ENCODE measurements around the gene DOCK8. TPM values are rescaled to one million over a fixed set of nuclear protein-coding genes. Genes with fewer than 3 reads are reported as not detected.
A peak's percentile ranks its signal among the peaks of the same experiment; 100 is the strongest.

Gene DOCK8
- total and polyA plus RNA-seq, 10 donors: 34.3 to 275 (median 184) TPM

- peak overlapping the region; percentile 63 to 98 (median 77) for H3K27ac ChIP-seq
- no peaks in the 10 kb centered on the region for H3K27me3 ChIP-seq (replicated peaks in 1 of 7)
- no peak for DNase-seq
- peaks cover 48 to 100% (median 86%) of the 10 kb centered on the region in 6 donors for H3K4me1 ChIP-seq
- peak overlapping the region in 1 of 8 donors; percentile 1 for H3K4me3 ChIP-seq
- intact Hi-C loops (cut with DNase I; ENCODE audit: low total_unique reads): no loop called here
- TF ChIP-seq CTCF (IDR thresholded peaks at IDR 0.05 in 8 of 11, conservative IDR thresholded peaks at IDR 0.05 in 3 of 11) (no peak), POLR2AphosphoS5 (IDR thresholded peaks at IDR 0.05) (no peak), POLR2A (IDR thresholded peaks at IDR 0.05) (no peak)
- 49 to 63% (median 58%) methylated on average over 3 of the region's 3 CpGs for WGBS, 5 donors
- H3K9me3 ChIP-seq: no peaks in the 10 kb centered on the region
- no peaks in the 10 kb centered on the region for H3K36me3 ChIP-seq
Measured at GRCh38 chr9:223152-223551, 8.5 kb downstream of the DOCK8 start.

- TF ChIP-seq POLR2A (IDR thresholded peaks at IDR 0.05) (no peak), POLR2AphosphoS5 (IDR thresholded peaks at IDR 0.05) (no peak), CTCF (IDR thresholded peaks at IDR 0.05 in 8 of 11, conservative IDR thresholded peaks at IDR 0.05 in 3 of 11) (no peak)
Measured at GRCh38 chr9:224026-224425, 9.4 kb downstream of the DOCK8 start.

GRCh38 chr9:224582-225520 lies 10.2 kb downstream of the DOCK8 start:
- intact Hi-C loops (cut with DNase I; ENCODE audit: low total_unique reads): no loop called here
- WGBS, 5 donors: 52 to 69% (median 59%) methylated on average over 3 of the region's 3 CpGs
- Histone ChIP-seq H3K4me3 (peak overlapping the region in 1 of 8 donors; percentile 13), H3K27me3 (replicated peaks in 1 of 7) (no peaks in the 10 kb centered on the region), H3K27ac (peak overlapping the region; percentile 53 to 98 (median 77)), H3K4me1 (peaks cover 42 to 98% (median 78%) of the 10 kb centered on the region in 6 donors), H3K9me3 (no peaks in the 10 kb centered on the region), H3K36me3 (no peaks in the 10 kb centered on the region)
- no peak for DNase-seq
- no peak for TF ChIP-seq POLR2A (IDR thresholded peaks at IDR 0.05)

More at GRCh38 chr9:224026-224425, 9.4 kb downstream of the DOCK8 start:
- H3K36me3 ChIP-seq: no peaks in the 10 kb centered on the region
- H3K27ac ChIP-seq: peak overlapping the region; percentile 53 to 98 (median 77)
- H3K4me1 ChIP-seq: peaks cover 44 to 100% (median 86%) of the 10 kb centered on the region in 6 donors
- DNase-seq: no peak
- intact Hi-C loops (cut with DNase I; ENCODE audit: low total_unique reads): no loop called here
- no peaks in the 10 kb centered on the region for H3K9me3 ChIP-seq
- peak overlapping the region in 1 of 8 donors; percentile 13 for H3K4me3 ChIP-seq
- no peaks in the 10 kb centered on the region for H3K27me3 ChIP-seq (replicated peaks in 1 of 7)
- WGBS, 5 donors: 9 to 17% (median 12%) methylated on average over 5 of the region's 5 CpGs

GRCh38 chr9:227860-228259 lies 13.2 kb downstream of the DOCK8 start:
- no peaks in the 10 kb centered on the region for H3K36me3 ChIP-seq
- H3K4me1 ChIP-seq: peaks cover 22 to 68% (median 48%) of the 10 kb centered on the region in 6 donors
- TF ChIP-seq POLR2AphosphoS5 (IDR thresholded peaks at IDR 0.05) (peak in 1 of 3 donors; percentile 63), CTCF (IDR thresholded peaks at IDR 0.05 in 8 of 11, conservative IDR thresholded peaks at IDR 0.05 in 3 of 11) (no peak)
- peak overlapping the region; percentile 35 to 79 (median 72) for H3K27ac ChIP-seq
- intact Hi-C loops (cut with DNase I; ENCODE audit: low total_unique reads): no loop called here
- no peaks in the 10 kb centered on the region for H3K27me3 ChIP-seq (replicated peaks in 1 of 7)
- H3K9me3 ChIP-seq: no peaks in the 10 kb centered on the region
- 27 to 58% (median 43%) methylated on average over 3 of the region's 3 CpGs for WGBS, 5 donors
- no peak for DNase-seq
- H3K4me3 ChIP-seq: no peak overlapping the region
